OCI-LY3 (cell line): ENCODE results near the gene MAN2A2.

ENCODE experiments used
- EZH2phosphoT487 ChIP-seq: fragments of 200-600 bp; shearing (Covaris generic); IDR thresholded peaks from 2 replicates; pipeline ENCODE4 v1.6.1; 2018; ENCODE audit warnings: antibody characterized with exemption, mixed run types, low read depth
- TF ChIP-seq, protein P1 (sequence below): fragments of 200-600, 300-600 bp; sonication (generic); IDR thresholded peaks from 2 replicates; pipeline ENCODE4 v1.5.1; 2014; ENCODE audit warnings: antibody characterized with exemption, low read length, low read depth

- TF ChIP-seq, protein P1, sequence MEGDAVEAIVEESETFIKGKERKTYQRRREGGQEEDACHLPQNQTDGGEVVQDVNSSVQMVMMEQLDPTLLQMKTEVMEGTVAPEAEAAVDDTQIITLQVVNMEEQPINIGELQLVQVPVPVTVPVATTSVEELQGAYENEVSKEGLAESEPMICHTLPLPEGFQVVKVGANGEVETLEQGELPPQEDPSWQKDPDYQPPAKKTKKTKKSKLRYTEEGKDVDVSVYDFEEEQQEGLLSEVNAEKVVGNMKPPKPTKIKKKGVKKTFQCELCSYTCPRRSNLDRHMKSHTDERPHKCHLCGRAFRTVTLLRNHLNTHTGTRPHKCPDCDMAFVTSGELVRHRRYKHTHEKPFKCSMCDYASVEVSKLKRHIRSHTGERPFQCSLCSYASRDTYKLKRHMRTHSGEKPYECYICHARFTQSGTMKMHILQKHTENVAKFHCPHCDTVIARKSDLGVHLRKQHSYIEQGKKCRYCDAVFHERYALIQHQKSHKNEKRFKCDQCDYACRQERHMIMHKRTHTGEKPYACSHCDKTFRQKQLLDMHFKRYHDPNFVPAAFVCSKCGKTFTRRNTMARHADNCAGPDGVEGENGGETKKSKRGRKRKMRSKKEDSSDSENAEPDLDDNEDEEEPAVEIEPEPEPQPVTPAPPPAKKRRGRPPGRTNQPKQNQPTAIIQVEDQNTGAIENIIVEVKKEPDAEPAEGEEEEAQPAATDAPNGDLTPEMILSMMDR, result no peak
- no peak for TF ChIP-seq EZH2phosphoT487
Measured at GRCh38 chr15:90870354-90871138, 32.6 kb upstream of the MAN2A2 start.
